Activated CD4-positive, alpha-beta T cell treated with anti-CD3 and anti-CD28 coated beads, Interleukin-2, amount 50 U/mL, for 1 hour (primary cell): Measurements from ENCODE around the gene TMPRSS7.
A peak's percentile ranks its signal among the peaks of the same experiment; 100 is the strongest.

Source experiments
- DNase-seq: peaks from one replicate; pipeline ENCODE4 v3.0.0-alpha.2; 2020

The TMPRSS7 gene

GRCh38 chr3:112104774-112105173, 70.2 kb downstream of the TMPRSS7 start:
- no peak for DNase-seq

- no peak for DNase-seq
These were observed 74.8 kb downstream of the TMPRSS7 start for GRCh38 chr3:112109322-112109721.

DNA sequence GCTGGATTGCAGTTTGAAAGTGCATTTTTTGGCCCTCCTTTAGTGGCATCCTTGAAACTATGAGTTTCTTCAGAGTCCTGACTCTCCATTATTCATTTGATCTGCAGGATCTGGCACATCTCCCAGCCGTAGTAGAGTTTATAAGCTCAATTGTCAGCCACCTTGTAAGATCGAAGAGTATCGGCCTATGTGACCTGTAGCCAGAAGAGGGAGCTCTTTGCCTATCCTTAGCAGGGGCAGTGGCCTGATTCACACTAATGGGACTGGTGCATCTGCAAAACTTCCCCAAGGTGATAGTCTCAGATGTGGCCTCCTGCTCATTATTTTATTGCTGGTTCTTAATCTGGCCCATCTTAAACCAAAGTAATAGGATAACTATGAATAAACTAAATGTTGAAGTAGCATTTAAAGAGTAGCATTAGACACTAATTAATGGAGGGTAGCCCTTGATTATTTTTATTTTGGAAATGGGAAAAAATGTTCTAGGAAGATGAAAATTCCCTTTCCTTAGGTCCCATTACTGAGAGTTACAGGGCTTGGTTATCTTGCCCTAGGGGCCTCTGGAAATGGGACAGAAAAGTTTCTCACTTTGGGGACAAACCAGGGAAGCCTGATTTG, 77.4 kb downstream of the TMPRSS7 start:
- DNase-seq: peak; percentile 58

- DNase-seq: no peak
These were observed 80.1 kb downstream of the TMPRSS7 start for GRCh38 chr3:112114576-112115160.

DNA sequence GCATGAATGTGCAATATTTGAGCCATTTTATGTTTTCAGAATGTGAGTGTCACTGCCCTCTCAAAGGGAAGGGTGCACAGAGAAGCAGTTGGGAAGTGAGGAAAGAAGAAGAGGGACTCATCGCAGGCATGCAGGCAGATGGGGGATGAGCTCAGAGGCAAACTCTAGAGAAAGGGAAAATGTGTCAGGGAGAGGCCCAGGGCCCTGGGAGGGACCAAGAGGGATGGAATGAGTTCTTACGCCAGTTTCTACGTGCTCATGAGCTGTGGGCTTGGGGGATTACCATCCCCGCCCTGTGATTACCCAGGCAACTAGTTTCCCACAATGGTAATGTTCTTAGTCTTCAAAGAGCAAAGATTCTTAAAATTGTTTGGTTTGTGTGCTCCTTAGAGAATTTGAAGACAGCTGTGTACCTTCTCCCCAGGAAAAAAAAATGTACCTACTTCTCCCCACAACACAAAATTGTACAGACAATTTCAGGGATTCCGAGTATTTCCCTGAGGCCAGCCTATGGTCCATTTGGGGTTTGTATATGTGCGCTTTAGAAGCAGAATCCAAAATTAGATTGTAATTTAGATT, 80.7 kb downstream of the TMPRSS7 start:
- DNase-seq: no peak

DNA sequence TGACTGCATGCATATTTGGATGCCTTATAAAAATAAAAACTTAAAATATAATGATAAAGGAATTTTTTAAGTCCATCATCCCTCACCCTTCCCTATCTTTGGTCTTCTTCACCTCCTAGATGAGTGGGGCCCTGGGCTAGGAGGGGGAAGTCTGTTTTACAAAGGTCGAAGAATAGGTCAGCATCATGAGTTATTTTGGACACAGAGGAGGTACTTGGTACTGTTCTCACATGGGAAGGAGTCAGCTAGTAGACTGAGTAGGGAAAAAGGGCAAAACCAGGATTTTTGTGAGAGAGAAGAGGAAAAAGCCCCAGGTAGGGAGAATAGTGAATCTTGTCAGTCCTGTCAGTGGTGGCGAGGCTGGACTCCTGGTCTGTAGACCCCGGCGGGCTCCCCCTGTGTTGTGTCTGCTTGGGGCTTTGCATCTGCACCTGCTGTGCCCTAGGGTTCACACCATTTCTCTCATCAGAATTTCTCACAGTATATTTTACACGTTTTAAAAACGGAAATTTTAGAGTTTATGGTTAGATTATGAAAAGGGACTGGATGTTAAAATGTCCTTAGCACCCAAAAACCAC, 81.4 kb downstream of the TMPRSS7 start:
- DNase-seq: no peak

DNA sequence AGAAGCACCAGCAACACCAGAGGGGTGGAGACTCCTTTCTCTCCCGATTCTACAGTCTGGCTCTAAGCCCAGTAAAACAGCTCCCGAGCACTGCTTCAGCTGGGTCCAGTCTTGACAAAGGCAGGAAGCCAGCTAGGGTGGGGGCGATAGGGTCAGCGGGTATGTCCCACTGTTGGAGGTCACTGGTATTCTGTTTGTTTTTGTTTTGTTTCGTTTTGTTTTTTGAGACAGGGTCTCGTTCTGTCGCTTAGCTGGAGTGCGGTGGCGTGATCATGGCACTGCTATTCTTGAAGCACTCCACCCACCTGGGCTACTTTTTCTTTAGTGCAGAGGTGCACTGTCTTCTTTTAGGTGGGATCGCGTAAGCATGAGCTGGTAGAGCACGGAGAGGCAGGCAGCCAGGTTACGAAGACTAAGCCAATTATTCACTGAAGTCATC, 82.2 kb downstream of the TMPRSS7 start:
- DNase-seq: no peak

GRCh38 chr3:112117415-112117814, 82.9 kb downstream of the TMPRSS7 start:
- DNase-seq: no peak

DNA sequence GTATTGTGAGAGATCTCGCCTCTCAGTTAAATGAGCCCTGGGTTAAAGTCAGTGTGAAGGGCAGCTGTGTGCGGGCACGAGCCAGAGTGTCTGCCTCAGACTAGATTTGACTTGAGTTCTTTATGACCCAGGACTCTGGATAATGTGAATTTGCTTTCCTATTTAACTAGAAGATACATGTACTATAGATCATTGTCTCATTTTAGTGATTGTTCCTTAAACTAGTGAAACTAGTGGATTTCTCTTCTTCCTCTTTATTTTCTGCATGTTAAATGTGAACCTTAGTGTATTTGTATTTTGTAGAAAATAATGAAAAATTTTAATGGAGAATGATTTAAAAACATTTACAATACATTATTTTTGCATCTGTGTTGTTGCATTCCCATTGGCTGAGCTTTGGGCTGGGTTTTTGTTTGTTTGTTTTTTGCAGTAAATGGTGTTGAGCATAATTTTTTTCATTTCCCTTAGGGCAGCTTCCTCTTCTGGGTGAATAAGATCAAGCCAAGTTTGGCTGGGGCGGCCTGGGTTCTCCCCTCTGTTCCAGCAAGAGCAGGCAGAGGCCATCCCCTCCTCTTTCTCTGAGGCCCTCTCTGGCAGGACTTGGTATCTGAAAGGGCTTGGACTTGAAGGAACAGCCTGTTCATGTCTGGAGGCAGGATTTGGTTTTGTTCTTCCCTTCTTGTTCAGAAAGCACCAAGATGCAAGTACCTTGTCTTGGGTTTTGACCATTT, 83.5 kb downstream of the TMPRSS7 start:
- DNase-seq: no peak

GRCh38 chr3:112119962-112120836, 85.7 kb downstream of the TMPRSS7 start:
- no peak for DNase-seq

DNA sequence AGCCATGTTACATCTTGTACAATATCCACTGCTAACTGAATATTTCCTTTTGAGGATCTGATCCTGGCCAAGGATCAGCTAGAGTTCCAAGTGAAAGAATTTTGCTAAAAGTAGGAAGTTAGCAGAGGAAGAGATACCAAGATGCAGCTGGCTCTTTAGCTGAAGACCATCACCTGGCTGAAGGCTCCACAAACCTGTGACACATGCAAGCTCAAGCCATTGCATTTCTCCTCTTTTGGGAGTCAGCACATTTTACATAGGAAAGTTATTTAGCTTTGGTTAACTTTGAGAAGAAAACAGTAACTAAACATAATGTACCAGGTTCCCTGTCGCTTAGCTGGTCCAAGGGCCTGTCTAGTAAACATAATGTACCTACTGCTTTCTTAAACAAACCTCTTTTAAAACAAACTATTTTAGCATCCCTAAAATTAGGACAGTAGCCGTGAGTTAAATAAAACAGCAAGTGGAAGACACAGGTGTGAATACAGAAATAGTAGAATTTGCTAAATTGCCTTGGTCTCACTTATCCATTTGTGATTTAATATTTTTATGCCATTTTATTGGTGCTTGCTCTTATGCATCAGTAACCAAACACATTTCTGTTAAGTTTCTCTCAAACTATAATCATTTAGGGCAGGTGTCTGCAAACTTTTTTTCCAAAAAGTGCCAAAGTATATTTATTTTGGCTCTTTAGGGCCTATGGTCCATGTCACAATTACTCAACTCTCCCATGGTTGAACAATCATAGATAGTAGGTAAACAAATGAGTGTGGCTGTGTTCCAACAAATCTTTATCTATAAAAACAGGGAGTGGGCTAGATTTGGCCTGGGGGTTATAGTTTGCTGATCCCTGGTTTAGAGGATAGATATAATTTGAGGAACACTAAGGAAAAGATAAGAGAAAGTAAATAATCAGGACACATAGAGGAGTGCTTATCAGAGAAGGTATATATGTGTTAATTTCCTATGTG, 87.3 kb downstream of the TMPRSS7 start:
- no peak for DNase-seq

- DNase-seq: no peak
These were observed 88.3 kb downstream of the TMPRSS7 start for GRCh38 chr3:112122870-112123269.

DNA sequence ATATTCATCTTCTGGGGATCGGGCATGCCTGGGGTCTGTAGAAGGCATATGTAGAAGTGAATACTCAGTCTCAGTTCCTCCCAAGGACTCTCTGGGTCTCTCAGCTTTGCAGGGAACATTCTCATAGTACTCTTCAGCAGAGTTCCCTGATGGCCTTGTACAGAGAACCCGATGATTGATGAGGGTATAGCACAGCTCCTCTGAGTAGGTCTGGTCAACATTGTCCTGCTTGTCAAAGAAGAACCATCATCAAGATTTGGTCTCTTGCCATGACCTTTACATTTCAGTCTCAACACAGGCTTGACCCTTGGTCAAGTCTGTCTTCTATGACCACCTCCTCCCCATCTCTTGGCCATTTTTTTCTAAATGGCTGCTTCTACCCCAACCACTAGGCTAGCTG, 89.0 kb downstream of the TMPRSS7 start:
- no peak for DNase-seq

- no peak for DNase-seq
These were observed 90.5 kb downstream of the TMPRSS7 start for GRCh38 chr3:112124907-112125607.

DNA sequence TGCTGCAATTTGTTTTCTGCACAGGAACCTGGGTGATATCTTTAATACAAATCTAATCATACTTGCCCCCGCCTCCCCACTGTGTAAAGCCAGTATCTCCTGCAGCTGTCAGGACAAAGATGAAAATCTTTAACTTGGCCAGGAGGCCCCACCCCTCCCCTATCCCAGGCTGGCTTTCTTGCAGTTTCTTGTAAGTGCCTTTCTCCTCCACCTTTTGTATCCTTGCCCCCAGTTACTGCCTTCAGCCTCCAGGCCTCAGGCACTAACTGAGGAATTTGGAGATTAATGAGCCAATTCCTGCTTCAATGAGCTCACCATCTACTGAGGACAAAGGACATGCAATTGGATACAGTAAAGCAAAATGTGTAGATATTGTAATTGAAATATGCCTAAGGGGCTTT, 92.0 kb downstream of the TMPRSS7 start:
- no peak for DNase-seq

DNA sequence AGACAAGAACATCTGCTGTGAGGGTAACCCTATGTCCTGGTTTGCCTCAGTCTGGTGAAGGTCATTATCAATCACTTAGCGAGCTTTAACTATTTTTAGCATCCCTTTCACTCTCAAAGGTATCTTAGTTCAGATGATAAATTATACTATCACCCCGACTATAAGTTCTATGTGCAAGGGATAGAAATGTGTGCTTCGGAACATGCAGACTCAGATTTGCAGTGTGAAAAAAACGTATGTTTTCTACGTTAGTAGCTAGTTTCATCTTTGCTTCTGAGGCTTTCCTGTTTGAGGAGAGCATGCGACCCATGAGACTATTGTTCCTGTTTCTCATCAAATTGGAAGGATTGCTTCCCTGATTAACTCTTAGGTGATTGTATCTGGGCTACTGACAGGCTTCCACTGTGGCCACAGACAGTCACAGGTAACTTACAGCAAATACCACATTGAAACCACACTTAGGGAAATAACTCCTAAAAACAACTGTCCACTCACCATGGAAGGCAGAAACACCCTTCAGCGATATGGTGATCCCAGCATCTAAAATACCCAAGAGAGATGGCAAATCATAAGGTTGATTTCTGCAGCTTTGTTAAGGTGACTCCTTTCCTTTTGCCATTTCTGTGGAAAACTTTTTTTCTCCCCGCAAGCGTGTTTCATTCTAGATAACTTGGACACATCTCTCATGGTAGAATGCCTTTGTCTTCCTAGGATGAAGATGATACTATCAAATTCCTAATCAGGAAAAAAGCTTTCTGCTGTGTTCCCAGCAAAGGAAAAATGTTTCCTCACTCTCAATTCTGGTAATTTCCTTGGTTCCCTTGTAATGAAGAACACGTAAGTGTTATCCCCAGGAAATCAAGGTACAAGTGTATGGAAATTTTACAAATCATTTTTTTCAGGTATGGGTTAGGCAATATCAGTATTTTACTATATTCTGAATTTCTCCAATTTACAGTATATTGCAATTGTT, 93.3 kb downstream of the TMPRSS7 start:
- no peak for DNase-seq

DNA sequence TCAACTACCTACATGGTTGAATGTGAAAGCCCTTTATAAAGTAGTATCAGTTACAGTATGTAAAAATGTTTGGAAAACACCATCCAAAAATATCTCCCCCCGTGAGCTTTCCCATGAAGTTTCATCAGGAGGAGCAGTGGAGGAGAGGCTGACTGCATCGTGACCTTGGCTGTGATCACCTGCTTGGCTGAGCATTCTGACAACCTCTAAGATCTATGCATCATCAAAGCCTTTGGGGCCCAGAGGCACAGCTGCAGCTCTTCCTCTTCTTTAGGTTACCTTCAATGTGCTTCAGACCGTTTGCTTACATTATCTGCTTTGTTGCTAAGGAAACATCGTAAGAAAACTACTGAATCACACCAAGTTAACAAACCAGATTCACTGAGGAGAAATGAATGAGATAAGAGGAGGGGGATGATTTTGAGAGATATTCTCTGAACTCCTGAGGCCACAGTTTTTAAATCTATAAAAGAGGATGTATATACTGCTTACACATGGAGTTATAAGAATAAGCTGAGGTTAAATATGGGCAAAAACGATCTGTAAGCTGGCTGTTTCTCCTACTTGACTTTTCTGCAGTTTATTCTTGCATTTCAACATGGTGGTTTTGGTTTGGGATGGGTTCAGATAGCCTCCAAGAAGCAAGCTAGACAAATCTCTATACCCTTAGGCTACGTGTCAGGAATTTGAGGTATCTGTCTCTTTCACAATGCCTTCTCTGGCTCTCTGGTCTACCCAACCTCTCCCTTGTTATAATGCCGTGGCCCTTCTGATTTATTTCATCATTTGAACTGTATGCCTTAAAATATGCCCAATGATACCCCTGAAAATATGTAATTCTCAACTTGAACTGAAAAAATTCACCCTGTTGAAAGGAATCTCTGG, 94.5 kb downstream of the TMPRSS7 start:
- DNase-seq: peak; percentile 51

DNA sequence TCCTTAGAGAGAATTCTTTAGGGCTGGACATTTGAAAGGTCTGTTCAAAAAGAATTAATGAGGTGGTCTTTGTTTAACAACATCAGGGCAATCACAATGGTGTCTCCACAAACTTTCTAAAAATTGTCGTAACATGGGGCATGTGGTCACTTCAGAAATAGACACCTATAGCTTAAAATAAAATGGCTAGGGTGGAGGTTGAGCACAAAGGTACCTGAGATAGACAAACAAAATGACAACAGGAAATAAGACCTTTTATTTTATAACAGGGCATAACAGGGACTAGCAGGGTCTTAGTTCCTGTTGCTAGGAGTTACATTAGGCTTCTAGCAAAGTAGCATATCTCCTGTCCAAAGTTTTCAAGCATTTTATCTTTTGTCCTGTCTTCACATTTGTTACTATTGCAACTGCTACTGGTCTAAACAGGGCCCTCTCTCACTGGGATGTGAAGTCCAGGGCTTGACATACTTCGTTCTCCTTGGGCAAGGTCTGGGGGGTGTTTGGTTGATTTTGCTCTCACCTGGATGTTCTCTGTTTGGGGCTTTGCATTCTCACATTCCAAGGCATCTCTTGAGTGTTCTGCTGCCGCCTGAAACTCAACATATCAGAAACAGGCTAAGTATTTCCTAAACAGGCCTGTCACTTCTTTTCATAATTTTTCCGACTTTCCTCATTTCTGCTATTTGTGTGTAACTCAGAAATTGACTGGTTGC, 95.5 kb downstream of the TMPRSS7 start:
- no peak for DNase-seq
